Measurements from ENCODE around the gene CNIH2. TPM values are rescaled to one million over a fixed set of nuclear protein-coding genes. Genes with fewer than 3 reads are reported as not detected.

Gene CNIH2
- total and polyA plus RNA-seq, 2 experiments from 2014 or later = 4.3 to 9.2 TPM

GRCh38 chr11:66232769-66233168 lies 45.2 kb upstream of the CNIH2 start (continued):
- TF ChIP-seq CREB1 (CRISPR knock-in tag; IDR thresholded peaks at IDR 0.05; ENCODE audit: low read depth) (no peak), EZH2phosphoT487 (IDR thresholded peaks at IDR 0.05; ENCODE audit: unreplicated experiment) (no peak), POLR2AphosphoS5 (IDR thresholded peaks at IDR 0.05; ENCODE audit: low read depth) (no peak), ZNF114 (CRISPR knock-in tag; IDR thresholded peaks at IDR 0.05) (no peak), JUNB (IDR thresholded peaks at IDR 0.05; ENCODE audit: unreplicated experiment) (no peak)
- TF ChIP-seq, protein P1, sequence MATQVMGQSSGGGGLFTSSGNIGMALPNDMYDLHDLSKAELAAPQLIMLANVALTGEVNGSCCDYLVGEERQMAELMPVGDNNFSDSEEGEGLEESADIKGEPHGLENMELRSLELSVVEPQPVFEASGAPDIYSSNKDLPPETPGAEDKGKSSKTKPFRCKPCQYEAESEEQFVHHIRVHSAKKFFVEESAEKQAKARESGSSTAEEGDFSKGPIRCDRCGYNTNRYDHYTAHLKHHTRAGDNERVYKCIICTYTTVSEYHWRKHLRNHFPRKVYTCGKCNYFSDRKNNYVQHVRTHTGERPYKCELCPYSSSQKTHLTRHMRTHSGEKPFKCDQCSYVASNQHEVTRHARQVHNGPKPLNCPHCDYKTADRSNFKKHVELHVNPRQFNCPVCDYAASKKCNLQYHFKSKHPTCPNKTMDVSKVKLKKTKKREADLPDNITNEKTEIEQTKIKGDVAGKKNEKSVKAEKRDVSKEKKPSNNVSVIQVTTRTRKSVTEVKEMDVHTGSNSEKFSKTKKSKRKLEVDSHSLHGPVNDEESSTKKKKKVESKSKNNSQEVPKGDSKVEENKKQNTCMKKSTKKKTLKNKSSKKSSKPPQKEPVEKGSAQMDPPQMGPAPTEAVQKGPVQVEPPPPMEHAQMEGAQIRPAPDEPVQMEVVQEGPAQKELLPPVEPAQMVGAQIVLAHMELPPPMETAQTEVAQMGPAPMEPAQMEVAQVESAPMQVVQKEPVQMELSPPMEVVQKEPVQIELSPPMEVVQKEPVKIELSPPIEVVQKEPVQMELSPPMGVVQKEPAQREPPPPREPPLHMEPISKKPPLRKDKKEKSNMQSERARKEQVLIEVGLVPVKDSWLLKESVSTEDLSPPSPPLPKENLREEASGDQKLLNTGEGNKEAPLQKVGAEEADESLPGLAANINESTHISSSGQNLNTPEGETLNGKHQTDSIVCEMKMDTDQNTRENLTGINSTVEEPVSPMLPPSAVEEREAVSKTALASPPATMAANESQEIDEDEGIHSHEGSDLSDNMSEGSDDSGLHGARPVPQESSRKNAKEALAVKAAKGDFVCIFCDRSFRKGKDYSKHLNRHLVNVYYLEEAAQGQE (IDR thresholded peaks at IDR 0.05; ENCODE audit: unreplicated experiment) = no peak
- TF ChIP-seq, protein P2, sequence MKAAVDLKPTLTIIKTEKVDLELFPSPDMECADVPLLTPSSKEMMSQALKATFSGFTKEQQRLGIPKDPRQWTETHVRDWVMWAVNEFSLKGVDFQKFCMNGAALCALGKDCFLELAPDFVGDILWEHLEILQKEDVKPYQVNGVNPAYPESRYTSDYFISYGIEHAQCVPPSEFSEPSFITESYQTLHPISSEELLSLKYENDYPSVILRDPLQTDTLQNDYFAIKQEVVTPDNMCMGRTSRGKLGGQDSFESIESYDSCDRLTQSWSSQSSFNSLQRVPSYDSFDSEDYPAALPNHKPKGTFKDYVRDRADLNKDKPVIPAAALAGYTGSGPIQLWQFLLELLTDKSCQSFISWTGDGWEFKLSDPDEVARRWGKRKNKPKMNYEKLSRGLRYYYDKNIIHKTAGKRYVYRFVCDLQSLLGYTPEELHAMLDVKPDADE (IDR thresholded peaks at IDR 0.05) = no peak
- TF ChIP-seq, protein P3, sequence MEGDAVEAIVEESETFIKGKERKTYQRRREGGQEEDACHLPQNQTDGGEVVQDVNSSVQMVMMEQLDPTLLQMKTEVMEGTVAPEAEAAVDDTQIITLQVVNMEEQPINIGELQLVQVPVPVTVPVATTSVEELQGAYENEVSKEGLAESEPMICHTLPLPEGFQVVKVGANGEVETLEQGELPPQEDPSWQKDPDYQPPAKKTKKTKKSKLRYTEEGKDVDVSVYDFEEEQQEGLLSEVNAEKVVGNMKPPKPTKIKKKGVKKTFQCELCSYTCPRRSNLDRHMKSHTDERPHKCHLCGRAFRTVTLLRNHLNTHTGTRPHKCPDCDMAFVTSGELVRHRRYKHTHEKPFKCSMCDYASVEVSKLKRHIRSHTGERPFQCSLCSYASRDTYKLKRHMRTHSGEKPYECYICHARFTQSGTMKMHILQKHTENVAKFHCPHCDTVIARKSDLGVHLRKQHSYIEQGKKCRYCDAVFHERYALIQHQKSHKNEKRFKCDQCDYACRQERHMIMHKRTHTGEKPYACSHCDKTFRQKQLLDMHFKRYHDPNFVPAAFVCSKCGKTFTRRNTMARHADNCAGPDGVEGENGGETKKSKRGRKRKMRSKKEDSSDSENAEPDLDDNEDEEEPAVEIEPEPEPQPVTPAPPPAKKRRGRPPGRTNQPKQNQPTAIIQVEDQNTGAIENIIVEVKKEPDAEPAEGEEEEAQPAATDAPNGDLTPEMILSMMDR (conservative IDR thresholded peaks at IDR 0.05; ENCODE audit: low read depth in 2 of 2) = no peak

DNA sequence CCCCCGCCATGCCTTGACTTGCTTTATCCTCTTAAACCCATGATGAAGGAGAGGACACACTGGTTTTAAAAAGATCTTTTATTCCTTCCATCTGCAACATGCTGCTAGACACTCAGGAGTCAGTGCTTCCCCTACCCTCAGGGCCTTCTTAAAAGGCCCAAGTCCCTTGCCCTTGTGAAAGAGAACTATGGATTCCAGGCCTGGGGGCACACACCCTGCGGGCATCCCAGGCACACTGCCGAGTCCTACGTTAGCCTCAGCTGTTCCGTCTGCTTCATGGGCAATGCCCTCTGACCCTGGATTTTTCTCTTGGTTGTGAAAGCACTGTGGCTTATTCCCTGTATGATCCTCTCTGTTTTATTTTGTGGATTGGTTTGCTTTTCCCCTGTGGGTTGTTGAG lies 44.7 kb upstream of the CNIH2 start:
- H3K4me3 Mint-ChIP-seq = no peak overlapping the region
- H3K9me3 Mint-ChIP-seq = no peaks in the 10 kb centered on the region
- no peak overlapping the region for H3K4me2 ChIP-seq
- no peaks in the 10 kb centered on the region; the same call in 1 of the 2 replicates for H4K20me1 ChIP-seq (replicated peaks; ENCODE audit: insufficient read depth)
- ATAC-seq (no peak), DNase-seq (ENCODE audit: low spot score) (no peak)
- no peaks in the 10 kb centered on the region for H3K27me3 ChIP-seq (ENCODE audit: insufficient read depth)
- H3K4me1 ChIP-seq (ENCODE audit: insufficient read depth) = peaks cover 6% of the 10 kb centered on the region; the same call in 1 of the 2 replicates
- H3F3A ChIP-seq (replicated peaks; ENCODE audit: low read depth) = no peaks in the 10 kb centered on the region
- no peak overlapping the region for H3K27ac ChIP-seq (ENCODE audit: low read depth)
- H3K9me2 ChIP-seq (ENCODE audit: insufficient read depth) = no peaks in the 10 kb centered on the region
- no peaks in the 10 kb centered on the region for H3K79me2 ChIP-seq (replicated peaks; ENCODE audit: insufficient read depth)
- H3K4me1 Mint-ChIP-seq = peaks cover 25% of the 10 kb centered on the region
- H3K4me3 ChIP-seq = no peak overlapping the region
- no peak overlapping the region for H2AFZ ChIP-seq
- no peak overlapping the region; the same call in 1 of the 2 replicates for H3K27ac Mint-ChIP-seq
- H3K36me3 Mint-ChIP-seq (ENCODE audit: low read depth) = peaks cover 6% of the 10 kb centered on the region; the same call in 2 of the 3 replicates
- H3K36me3 ChIP-seq (ENCODE audit: insufficient read depth) = no peaks in the 10 kb centered on the region; the same call in 1 of the 2 replicates
- peaks cover 11% of the 10 kb centered on the region for H3K27me3 Mint-ChIP-seq (ENCODE audit: insufficient read depth, low read depth, poor library complexity)
- TF ChIP-seq ZNF331 (CRISPR knock-in tag; IDR thresholded peaks at IDR 0.05; ENCODE audit: low read depth) (no peak), CREB1 (CRISPR knock-in tag; IDR thresholded peaks at IDR 0.05; ENCODE audit: low read depth) (no peak)
- TF ChIP-seq, protein P1 (IDR thresholded peaks at IDR 0.05; ENCODE audit: unreplicated experiment) = no peak

Measured in GM23338 (cell line).